ENCODE data around the gene PARD3B.
"Not testable (repeated sequence)": the region's sequence is repeated elsewhere in the genome, so short reads cannot be mapped to it uniquely, and the experiment has no call there.

PARD3B gene

DNA sequence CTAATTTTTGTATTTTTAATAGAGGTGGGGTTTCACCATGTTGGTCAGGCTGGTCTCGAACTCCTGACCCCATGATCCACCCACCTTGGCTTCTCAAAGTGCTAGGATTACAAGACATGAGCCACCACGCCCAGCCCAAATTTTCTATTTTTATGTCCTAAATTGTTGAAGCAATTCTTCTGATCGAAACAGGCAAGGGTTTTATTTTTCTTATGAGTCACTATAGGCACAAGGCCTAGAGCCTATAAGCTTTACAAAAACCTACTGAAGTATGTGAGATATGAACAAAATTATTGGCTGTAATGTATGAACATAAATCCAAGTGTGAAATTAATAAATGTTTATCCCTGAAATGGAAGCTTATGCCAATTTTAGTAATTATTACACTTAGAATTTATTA lies 672.8 kb downstream of the PARD3B start:
- DNase-seq, result no peak

DNA sequence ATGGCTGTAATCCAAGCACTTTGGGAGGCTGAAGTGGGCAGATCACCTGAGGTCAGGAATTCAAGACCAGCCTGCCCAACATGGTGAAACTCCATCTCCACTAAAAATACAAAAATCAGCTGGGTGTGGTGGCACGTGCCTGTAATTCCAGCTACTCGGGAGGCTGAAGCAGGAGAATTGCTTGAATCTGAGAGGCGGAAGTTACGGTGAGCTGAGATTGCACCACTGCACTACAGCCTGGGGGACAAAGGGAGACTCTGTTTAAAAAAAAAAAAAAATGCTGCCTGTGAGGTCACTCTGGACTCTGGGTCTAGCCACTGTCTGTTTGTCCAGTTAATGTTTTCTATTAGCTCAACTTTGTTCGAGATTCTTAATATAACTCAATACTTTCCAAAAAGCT lies 673.5 kb downstream of the PARD3B start:
- DNase-seq, result not testable (repeated sequence)

DNA sequence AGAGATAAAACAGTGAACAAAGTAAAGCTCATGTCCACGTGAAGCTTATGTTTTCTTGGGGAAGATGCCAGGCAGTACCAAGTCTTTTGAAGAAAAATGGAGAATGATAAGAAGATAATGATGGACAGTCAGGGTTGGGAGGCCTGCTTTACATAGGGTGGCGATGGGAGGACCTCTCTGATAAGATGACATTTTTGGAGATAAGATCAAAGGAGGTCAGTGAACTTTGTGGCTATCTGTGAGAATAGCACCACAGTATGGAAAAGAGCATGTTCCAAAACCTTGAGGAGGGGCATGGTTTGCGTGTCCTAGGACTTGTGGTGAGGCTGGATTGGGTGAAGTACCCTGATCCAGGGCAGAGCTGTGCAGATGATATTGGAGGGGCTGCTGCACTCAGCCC lies 675.3 kb downstream of the PARD3B start:
- no peak for DNase-seq

DNA sequence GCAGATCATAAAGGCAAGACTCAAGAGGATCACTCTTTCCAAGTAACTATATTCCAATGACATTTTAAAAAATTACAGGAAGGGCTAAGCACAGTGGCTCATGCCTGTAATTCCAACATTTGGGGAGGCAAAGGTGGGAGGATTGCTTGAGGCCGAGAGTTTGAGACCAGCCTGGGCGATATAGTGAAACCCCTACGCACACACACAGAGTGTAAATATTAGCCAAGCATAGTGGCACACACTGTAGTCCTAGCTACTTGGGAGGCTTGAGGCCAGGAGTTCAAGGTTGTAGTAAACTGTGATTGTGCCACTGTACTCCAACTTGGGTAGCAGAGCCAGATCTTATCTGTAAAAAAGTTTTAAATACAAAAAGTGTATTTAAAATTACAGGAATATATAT lies 686.8 kb downstream of the PARD3B start:
- DNase-seq, result no peak

DNA sequence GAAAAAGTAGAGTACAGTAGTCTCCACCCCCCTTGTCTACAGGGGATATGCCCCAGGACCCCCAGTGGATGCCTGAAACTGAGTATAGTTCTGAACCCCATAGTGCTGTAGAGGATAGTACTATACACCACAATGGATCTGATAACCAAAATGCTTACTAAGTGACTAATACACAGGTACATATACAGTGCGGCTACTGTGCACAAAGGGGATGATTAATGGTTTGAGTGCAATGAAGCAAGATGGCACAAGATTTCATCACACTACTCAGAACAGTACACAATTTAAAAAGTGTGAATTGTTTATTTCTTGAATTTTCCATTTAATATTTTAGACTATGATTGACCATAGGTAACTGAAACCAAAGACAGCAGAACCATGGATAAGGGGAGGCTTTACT lies 690.2 kb downstream of the PARD3B start:
- DNase-seq, result no peak

DNA sequence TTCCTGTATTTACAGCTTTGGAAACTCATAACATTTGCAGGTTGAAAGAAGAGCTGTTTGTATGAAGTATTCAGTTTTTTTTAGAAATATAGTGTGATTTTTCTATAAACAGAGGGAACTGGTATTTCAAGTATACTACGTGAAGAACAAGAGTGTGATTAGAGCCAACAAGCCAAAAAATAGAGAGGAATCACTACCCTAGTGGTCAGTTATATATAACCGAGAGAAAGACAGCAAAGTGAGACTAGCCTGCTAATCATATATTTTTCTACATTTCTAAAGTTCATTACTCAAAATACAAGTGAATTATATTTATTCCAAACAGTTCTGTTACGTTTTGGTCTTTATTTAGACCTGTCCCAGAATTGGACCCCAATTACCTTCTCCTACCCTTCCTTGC lies 692.2 kb downstream of the PARD3B start:
- no peak for DNase-seq

DNA sequence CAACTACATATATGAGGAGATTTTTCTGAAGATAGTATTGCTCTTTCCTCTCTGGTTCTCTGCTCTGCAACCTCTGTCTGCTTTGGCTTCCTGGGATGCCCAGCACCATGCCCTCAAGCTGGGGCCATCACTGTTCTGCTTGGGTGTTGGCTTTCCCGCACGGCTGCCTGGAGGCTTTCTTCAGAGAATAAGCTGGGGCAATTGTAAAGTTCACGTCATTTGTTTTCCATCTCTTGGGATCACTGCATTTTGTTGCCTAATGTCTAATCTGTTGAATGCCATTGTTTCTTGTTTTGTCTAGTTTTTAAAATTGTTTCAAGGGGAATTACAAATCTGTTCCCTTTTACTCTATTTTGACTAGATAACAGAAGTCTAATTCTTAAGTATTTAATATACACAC lies 699.7 kb downstream of the PARD3B start:
- DNase-seq, result no peak

DNA sequence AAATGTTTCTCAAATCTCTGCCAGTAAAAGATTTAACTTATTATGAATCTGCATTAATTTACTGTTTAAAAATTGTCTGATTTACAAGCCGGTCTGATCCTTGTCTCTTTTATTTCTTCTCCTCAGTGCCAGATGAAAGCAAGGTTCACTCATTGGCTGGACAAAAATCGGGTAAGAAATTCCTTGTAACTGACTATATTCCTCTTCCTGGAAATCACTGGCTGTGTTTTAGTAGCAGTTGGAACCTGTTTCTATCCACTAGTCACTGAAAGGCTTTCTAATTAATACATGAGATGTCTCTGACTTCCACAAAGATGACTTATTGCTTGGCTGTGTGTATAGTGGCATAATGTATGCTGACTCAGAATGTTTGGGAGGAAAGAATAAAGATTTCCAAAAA lies 700.4 kb downstream of the PARD3B start:
- no peak for DNase-seq

DNA sequence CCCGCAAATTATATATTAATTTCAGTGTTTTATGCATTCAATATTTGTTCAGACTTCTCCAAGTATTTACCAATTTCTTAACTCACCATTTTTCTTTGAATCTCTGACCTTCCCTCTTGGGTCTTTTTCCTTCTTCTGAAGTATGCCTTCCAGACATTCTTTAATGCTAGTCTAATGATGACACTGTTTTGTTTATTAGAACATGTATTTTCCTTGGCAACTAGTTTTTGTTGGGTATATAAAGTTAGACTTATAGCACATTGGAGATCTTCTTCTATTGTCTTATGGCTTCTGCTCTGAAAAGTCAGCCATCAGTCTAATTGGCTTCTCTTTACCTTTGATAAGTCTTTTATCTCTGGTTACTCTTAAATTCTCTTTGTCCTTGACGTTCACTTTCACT lies 713.8 kb downstream of the PARD3B start:
- no peak for DNase-seq

DNA sequence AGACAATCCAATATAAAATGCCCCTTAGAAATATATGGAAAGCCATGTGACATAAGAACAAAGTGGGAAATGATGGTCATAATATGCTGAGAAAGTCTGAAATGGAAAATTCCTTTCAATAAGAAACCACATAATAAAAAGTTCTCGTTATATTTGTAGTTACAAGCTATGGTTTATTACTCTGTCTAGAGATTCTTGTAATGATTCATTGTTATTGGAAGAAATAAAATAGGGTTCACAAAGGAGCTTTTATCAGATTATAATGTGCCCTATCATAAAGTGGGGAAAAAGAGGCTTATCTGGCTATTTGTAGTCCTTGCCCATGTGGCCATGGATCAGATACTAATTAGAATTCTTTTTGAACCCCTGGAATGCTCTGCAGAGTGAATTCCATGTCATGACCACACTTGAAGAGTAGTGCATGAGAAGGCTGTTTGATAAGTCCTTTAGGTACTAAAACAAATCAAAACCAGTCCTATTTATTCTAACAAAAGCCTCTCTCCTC lies 716.3 kb downstream of the PARD3B start:
- DNase-seq, result no peak

DNA sequence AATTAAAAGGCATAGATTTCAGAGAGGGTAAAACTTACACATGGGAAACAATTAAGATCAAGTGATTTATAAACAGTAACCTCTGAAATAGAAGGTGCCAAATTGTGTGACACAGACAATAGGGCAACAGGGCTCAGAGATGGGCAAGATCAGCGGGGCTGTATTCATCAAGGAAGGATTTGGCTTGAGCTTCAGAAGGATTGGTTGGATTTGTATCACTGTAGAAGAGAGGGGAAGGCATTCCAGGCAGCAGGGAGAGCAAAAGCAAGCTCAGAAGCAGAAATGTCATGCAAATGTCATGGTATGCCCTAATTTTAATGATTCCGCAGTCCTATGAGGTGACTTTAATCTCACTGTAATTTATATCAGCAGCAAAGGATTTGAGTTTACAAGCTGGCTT lies 722.0 kb downstream of the PARD3B start:
- no peak for DNase-seq

DNA sequence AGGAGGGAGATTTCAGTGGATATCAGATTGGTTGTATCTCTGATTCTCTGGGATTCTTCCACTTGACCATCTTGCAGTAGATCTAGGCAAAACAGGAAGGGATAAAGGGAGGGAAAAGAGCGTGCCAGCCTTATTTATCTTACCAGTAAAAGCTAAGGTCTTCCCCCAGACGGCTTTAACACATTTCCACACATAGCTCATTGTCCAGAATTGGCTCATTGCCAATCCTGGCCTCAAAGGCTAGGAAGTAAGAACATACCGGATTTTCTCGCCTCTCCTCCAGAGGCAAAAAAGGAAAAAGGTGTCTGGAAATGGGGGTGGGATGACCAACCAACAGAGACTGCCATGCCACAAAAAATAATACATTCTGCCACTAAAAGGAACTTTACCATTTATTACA lies 725.4 kb downstream of the PARD3B start:
- no peak for DNase-seq

DNA sequence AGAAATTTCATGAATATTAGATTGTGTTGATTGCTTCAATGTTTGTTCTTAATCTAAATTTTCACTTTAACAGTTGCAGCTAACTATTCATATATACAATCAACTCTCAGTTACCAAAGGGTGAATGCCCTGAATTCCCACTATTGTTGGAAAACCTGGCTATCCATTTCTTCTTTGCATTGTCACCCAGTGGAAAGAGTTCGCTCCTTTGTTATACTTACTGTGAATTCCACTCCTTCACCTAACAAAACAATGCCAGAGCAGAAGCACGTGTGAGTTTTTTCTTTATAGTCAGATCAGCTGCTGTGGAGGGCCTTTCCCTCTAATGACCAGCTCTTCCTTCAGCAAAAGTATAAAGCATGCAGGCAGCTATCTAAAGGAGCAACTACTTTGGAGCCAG lies 727.9 kb downstream of the PARD3B start:
- DNase-seq, result no peak

DNA sequence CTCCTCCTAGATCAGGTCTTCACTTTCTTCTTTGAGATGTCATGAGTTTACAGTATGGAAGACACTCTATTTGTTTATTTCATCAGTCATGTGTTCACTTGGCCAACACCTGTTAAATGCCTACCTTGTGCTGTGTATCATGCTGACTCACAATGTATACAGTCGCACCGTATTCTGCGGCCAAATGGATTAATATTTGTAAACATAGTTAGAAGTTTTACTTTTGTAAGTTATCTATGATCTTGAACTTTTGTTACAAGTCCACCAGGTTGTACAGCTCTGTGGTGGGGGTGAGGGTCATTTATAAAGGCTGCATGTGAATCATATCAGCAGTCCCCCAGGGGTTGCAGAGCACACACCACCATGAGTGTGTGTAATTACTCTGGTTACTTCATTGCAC lies 728.4 kb downstream of the PARD3B start:
- no peak for DNase-seq

DNA sequence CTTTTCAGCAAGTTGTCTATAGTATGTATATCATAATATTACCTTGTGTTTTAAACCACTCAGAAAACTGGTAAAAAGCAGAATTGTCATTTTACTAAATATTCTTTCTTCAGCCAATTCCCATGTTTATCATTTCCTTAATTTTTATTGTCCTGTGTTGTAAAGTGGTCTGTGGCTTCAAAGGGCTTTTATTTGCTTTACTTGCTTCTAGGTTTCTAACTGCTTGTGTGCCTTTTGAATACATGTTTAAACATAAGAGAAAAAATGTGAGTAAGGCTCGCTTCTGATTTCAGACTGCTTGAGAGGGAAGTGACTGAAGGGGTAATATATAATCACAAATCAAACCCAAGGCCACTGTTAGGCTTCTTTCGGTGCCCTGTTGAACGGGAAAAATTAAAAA lies 729.5 kb downstream of the PARD3B start:
- DNase-seq, result no peak

DNA sequence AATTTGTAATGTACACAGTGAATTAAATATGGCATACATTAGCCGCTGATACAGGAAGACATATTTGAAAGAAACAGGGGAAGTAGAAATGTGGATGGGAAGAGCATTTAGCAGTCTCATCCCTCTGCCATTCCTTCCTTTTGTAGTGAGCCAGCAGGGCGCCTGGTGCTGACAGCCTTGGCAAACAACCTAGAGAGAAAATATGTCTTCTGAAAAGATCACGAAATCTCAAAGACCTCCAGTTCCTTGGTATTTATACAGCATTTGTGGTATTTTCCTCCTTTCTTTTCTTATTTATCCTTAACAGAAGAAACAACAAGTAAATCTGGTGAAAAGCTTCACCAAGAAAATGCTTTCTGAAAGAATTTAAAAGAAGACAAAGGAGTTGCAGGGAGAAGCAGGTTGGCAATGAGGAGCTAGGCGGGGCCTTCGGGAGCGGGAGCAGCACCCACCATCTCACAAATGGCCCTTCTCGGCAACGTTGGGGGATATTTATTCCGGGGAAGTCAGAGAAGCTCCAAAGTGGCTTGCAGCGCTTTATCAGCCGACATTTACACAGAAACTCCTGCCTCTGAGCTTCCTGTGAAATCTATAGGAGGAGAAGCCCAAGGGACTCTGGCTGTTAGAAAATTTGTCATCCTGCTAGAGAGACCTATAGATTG lies 731.0 kb downstream of the PARD3B start:
- DNase-seq, result no peak

DNA sequence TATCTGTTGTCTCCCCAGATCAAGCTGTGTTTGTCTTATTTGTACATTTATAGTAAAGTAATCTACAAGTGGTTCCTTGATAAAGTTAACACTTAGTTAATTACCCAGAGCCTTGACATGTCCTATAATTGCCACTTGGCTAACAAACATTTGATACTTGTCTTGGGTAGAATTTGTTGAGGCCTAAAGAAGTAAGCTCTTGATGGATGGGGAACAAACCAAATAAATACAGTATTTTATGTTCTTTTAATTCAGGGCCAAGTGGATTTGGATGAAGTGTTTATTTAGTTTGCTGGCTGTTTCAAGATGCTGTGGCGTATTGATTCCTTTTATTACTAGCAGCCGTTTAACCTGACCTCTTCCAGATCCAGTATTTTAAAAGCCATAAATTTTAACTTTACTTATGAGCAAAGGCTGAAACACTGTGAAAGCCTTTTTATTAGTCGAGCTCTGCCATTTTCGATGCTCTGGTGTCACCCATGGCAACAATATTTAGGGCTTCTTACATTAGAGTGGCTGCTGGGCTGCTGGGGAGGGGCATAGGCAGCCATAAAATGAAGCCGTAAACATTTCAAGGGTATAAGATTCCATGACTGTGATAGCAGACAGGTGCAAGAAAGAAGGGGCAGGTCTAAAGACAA lies 735.4 kb downstream of the PARD3B start:
- DNase-seq, result no peak

DNA sequence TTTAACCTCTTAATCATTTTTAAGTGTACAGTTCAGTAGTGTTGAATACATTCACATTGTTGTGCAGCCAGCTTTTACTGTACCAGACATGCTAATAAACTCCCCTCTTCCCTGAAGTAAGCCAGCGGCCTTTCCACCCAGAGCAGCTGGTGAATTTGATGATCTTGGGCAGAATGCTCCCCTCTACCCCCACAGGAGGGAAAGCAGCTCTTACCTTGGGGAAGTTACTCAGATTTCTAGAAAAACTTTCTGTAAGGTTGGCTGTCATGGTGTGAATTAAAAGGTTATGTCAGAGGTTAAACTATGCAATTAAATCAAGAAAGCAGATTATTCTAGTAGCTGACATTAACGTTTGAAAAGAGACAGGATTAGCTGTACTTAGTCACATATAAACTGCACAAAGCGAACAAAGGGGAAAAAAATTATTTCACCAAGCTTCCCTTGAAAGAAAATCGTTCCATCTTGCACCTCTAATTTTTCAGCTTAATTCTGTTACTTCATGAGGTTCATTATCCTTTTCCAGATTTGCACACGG lies 738.5 kb downstream of the PARD3B start:
- DNase-seq, result no peak

DNA sequence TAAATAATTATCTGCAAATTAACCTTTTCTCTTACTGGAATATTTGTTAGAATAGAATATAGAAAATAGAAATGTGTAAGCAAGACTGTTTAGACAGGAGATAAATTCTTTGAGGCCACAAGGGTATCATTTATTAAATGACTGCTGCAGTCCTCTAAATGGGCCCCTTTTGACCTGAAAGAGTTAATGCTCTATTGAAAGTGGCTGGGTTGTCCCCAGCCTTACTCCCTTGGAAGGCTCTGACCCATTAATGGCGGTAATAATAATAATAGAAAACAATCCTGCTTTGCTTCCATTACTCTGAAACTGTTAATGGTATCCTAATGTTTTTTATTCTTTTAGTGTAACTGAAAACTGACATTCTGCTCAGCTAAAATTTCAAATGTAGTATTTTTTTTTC lies 739.1 kb downstream of the PARD3B start:
- no peak for DNase-seq

DNA sequence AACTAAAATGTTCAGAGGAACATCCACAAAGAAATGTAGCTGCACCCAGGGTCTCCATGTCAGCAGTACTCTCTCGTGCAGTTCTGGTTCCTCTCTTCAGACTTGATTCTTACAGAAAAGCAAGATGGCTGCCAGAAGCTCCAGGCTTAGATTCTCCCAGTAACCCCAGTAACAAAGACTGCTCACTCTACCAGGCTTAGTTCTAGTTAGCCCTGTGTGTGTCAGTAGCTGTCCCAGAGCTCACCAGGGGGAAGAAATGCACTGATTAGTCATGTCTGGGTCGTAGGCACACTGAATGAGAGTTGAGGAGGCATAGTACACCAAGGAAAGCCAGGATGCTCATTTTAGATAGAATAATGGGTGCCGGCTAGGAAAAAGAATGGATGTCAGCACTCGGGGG lies 742.0 kb downstream of the PARD3B start:
- no peak for DNase-seq

DNA sequence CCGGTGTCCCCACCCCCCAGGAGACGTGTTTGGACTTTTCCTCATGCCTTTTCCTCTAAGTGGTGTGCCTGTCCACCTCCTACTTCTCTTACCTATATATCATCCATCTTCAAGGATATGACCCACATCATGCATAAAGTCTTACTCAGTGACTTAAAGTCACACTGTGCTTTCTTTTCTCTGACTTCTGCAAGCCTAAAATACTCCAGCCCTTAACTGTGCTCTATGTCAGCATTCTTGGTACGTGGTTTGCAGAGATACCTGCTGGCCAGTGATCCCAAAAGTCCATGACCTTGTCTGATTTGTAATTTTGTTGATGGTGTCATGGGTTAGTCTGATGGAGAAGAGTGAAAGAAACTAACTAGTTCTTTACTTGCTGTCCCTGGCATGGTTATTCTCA lies 743.4 kb downstream of the PARD3B start:
- DNase-seq, result no peak

DNA sequence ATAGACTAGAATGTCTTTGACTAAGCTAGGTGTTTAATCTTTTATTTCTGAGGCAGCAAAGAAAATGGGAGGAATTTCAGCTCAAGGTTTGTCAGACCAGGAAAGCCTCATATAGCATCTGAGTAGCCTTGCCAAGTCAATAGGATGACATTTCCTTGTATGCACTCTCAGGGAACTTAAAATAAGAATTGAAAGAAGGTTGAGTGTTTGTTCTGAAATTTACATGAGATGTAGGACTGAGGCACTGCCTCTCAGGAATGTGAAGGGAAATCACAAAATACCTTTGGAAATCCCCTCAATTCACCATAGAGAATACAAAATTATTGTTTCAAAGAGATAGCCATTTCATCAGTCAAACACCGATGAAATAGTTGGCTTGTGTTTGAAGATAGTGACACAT lies 745.0 kb downstream of the PARD3B start:
- no peak for DNase-seq

DNA sequence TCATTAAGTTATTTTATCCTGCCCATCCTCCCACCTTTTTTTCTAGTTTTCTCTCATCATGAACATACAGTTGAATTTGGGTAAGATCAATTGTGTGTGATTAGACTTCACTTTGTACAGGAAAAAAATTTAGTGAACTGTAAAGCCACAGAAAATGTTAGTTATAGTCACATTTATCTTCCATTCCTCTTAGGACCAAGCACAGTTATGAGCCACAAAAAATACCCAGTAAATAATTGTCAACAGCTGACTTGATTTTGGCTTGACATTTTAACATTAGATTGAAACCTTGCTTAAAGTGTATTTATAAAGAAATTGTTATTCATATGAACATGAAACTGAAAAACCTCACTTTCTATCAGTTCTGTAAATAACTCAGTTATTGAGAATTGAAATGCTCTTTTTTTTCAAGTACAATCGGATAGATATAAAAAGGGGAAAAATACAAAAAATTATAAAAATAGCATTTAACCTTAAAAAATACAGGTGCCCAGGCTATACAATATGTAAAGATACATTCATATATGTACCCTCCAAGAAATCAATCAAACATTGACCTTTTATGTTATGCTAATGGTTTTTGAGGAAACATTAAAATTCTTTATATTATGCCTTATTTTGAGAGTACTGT lies 747.5 kb downstream of the PARD3B start:
- no peak for DNase-seq

DNA sequence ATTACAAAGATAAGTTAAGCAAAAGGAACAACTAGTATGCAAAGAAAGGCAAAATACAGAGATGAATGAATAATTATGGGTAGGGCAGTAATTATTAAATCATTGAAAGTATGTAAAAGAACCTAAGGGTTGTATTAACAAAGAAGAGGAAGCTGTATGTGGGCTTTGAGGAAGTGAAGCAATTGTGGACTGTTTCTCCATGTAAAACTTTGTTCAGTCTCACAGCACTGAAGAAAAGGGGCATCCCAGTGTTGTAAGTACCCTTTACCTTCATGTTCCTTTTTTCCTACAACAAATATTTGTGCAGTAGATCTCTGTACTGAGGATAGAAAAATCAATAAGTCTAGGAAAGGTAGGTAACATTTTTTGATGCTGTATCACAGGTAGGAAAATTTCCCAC lies 748.3 kb downstream of the PARD3B start:
- no peak for DNase-seq

Measured in activated effector memory CD4-positive, alpha-beta T cell treated with anti-CD3 and anti-CD28 coated beads, Interleukin-2, amount 50 U/mL, for 16 hours (primary cell).